GM10248 (cell line): Measurements from ENCODE around the gene CYP2C19.

Experiments used
- CTCF ChIA-PET: fragments of 300-600 bp; sonication (Branson Sonifier 250); formaldehyde crosslinking; extraction: SDS; loops from one replicate; lab custom pipeline; 2021; ENCODE audit warnings: antibody characterized with exemption; lab: Yijun Ruan, JAX
- POLR2A ChIA-PET: fragments of 350-650 bp; sonication (Branson Sonifier 250); formaldehyde crosslinking; extraction: SDS; loops from one replicate; lab custom pipeline; 2020; ENCODE audit warnings: antibody characterized with exemption; lab: Yijun Ruan, JAX
- DNase-seq: peaks from one replicate; pipeline ENCODE4 v3.0.0; 2012; ENCODE audit errors: extremely low spot score
- TF ChIP-seq, protein P1 (sequence below): IDR thresholded peaks from 2 replicates; pipeline ENCODE4 v1.5.1; 2012; ENCODE audit warnings: mild to moderate bottlenecking, low read depth; ENCODE audit errors: extremely low read depth, missing control alignments, control extremely low read depth

The CYP2C19 gene

DNA sequence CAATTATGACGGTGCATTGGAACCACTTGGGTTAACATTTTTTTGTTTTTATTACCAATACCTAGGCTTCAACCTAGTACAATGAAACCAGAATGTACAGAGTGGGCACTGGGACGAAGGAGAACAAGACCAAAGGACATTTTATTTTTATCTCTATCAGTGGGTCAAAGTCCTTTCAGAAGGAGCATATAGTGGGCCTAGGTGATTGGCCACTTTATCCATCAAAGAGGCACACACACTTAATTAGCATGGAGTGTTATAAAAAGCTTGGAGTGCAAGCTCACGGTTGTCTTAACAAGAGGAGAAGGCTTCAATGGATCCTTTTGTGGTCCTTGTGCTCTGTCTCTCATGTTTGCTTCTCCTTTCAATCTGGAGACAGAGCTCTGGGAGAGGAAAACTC, at the start of gene CYP2C19:
TSS of gene CYP2C19 (plus strand) at position 289 of the 400 bp plus-strand sequence. CDS start at position 314, 25 bp downstream.
- TF ChIP-seq, protein P1, sequence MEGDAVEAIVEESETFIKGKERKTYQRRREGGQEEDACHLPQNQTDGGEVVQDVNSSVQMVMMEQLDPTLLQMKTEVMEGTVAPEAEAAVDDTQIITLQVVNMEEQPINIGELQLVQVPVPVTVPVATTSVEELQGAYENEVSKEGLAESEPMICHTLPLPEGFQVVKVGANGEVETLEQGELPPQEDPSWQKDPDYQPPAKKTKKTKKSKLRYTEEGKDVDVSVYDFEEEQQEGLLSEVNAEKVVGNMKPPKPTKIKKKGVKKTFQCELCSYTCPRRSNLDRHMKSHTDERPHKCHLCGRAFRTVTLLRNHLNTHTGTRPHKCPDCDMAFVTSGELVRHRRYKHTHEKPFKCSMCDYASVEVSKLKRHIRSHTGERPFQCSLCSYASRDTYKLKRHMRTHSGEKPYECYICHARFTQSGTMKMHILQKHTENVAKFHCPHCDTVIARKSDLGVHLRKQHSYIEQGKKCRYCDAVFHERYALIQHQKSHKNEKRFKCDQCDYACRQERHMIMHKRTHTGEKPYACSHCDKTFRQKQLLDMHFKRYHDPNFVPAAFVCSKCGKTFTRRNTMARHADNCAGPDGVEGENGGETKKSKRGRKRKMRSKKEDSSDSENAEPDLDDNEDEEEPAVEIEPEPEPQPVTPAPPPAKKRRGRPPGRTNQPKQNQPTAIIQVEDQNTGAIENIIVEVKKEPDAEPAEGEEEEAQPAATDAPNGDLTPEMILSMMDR, result no peak
- ChIA-PET CTCF (interaction anchor here (1.0 kb wide), 1 partner anchor 17 kb away, joined by 4 read pairs; no protein-coding TSS in a partner anchor), POLR2A (no interaction called here)
- no peak for DNase-seq

DNA sequence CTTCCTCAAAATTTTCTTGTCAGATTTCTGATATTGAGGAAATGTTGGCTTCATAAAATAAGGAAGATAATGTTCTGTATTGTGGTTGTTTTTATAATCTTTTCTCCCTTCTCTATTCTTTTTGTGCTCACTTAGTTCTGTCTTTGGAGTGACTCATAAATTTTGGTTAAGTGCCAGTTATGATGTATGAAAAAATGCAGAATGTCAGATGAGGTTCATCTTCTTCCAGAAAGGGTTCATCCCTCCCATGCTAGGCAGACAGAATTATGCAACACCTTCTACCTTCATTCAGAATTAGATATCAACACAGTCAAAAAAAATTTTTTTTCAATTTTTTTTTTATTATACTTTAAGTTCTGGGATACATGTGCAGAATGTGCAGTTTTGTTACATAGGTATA, 36.6 kb upstream of the CYP2C19 start:
- TF ChIP-seq, protein P1, result no peak
- ChIA-PET POLR2A (no interaction called here), CTCF (no interaction called here)
- no peak for DNase-seq

DNA sequence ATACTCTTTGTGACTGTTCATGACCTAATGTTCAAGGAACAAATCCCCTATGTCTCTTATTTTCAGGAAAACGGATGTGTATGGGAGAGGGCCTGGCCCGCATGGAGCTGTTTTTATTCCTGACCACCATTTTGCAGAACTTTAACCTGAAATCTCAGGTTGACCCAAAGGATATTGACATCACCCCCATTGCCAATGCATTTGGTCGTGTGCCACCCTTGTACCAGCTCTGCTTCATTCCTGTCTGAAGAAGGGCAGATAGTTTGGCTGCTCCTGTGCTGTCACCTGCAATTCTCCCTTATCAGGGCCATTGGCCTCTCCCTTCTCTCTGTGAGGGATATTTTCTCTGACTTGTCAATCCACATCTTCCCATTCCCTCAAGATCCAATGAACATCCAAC, 27.3 kb upstream of the CYP2C19 start:
- DNase-seq, result no peak
- CTCF ChIA-PET, result no interaction called here
- TF ChIP-seq, protein P1, result no peak
- POLR2A ChIA-PET, result no interaction called here

DNA sequence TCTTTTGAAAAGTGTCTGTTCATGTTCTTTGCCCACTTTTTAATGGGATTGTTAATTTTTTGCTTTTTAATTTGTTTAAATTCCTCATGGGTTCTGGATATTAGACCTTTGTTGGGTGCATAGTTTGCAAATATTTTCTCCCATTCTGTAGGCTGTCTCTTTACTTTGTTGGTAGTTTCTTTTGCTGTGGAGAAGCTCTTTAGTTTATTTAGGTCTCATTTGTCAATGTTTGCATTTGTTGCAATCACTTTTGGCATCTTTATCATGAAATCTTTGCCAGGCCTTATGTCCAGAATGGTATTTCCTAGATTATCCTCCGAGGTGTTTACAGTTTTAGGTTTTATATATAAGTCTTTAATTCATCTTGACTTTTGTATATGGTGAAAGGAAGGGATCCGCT, 23.9 kb upstream of the CYP2C19 start:
- TF ChIP-seq, protein P1, result no peak
- DNase-seq, result no peak
- POLR2A ChIA-PET, result no interaction called here
- CTCF ChIA-PET, result no interaction called here

DNA sequence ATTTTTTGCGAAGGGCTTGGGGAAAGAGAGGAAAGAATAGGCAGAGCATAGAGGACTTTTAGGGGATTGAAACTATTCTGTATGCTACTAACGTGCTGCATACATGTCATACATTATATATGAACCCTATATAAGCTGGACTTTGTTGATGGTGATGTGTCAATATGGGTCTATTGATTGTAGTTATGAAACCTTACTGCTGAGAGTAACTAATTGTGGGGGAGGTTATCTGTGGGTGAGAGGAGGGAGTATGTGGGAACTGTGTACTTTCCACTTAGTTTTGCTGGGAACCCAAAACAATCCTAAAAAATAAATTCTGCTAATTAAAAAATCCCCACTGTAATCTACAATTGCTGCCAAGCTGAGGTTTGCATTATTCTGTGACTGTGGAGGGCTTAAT, 15.3 kb upstream of the CYP2C19 start:
- no peak for DNase-seq
- TF ChIP-seq, protein P1, result no peak
- POLR2A ChIA-PET, result no interaction called here
- CTCF ChIA-PET, result no interaction called here

DNA sequence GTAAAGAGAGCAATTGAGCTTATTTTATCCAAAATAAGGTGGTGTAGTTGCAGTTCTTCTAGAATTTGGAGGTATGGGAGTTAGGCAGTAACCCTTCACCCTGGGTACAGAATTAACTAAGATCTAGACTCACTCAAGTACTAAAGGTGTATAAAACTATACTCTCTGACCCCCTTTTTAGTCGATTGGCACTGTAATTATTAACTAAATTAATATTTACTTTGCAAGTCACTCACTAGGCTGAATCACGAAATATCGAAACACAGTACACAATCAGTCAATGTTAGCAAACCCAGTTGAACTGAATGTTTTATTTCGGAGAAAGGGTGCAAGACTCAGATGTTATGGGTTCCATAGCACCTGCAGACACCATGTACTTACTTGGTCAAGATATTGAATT, 14.6 kb upstream of the CYP2C19 start:
- TF ChIP-seq, protein P1, result no peak
- CTCF ChIA-PET, result no interaction called here
- DNase-seq, result no peak
- POLR2A ChIA-PET, result no interaction called here
